A549 (cell line): Measurements from ENCODE around the gene FAM120A.

ENCODE experiments used
- CBX2 ChIP-seq: fragments of 200-600 bp; sonication (generic); IDR thresholded peaks from 2 replicates; pipeline ENCODE4 v1.6.1; 2016; ENCODE audit warnings: low read depth, mild to moderate bottlenecking, borderline replicate concordance
- HEYL ChIP-seq: fragments of 250-450 bp; sonication (Bioruptor Pico); IDR thresholded peaks from 2 replicates; pipeline ENCODE4 v1.8.0; 2021; ENCODE audit warnings: mild to moderate bottlenecking, moderate library complexity
- MYC ChIP-seq: IDR thresholded peaks from 2 replicates; pipeline ENCODE4 v1.6.1; 2012; ENCODE audit warnings: mild to moderate bottlenecking, inconsistent platforms, low read length, improper control_type of control experiment, borderline replicate concordance
- NPAS2 ChIP-seq: fragments of 250-450 bp; sonication (Bioruptor Pico); IDR thresholded peaks from 2 replicates; pipeline ENCODE4 v1.8.0; 2022; ENCODE audit warnings: mild to moderate bottlenecking, moderate library complexity, borderline replicate concordance
- RAD21 ChIP-seq, 2 experiments: fragments of >200 bp in 1 of 2; sonication (Bioruptor Twin) in 1 of 2; formaldehyde crosslinking in 1 of 2; IDR thresholded peaks in 1 of 2; conservative IDR thresholded peaks in 1 of 2; 2 replicates in 1 of 2; 3 replicates in 1 of 2; pipeline ENCODE4 v1.6.1; 2012 to 2018; ENCODE audit warnings: inconsistent platforms in 1 of 2
- RCOR1 ChIP-seq: fragments of 150-350 bp; IDR thresholded peaks from 2 replicates; pipeline ENCODE4 v1.6.1; 2014; ENCODE audit warnings: antibody characterized with exemption, low read length, low read depth
- SMC3 ChIP-seq: fragments of >200 bp; sonication (Bioruptor Twin); formaldehyde crosslinking; IDR thresholded peaks from 3 replicates; pipeline ENCODE4 v1.6.1; 2018; ENCODE audit warnings: inconsistent platforms
- TF ChIP-seq, protein P1 (sequence below): fragments of >200 bp; sonication (Bioruptor Twin); formaldehyde crosslinking; IDR thresholded peaks from 3 replicates; pipeline ENCODE4 v1.5.1; 2016

DNA sequence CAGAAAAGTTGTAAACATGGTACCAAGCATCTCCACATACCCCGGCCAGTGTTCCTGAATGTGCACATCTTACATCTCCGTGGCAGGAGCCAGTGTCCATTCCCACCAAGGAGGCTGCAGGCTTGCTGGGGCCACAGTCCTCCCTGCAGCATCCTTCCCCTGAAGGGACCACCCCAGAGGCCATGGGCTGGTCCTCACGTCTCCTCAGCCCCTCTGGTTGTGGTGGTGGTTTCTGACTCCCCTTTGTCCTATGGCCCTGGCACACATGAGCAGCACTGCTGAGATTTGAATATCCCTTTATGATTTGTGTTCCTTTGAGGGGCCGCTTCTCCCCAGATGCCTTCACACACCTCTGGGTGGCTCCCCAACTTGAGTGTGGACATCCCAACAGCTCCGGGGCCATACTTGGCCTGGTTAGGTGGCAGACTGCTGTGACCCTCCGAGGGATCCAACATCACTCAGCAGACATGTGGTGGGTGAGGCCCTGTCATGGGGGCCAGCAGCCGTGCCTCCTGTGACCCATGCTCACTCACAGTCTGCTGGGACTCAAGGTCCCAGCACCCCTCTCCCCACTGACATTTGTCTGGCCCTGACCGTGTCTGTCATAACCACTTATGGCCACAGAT is 139.2 kb downstream of the FAM120A start:
- TF ChIP-seq CBX2 (no peak), RAD21 (conservative IDR thresholded peaks at IDR 0.05 in 1 of 2, IDR thresholded peaks at IDR 0.05 in 1 of 2) (no peak), RCOR1 (no peak), SMC3 (no peak), NPAS2 (CRISPR knock-in tag) (no peak), MYC (no peak), HEYL (CRISPR knock-in tag) (no peak)
- TF ChIP-seq, protein P1, sequence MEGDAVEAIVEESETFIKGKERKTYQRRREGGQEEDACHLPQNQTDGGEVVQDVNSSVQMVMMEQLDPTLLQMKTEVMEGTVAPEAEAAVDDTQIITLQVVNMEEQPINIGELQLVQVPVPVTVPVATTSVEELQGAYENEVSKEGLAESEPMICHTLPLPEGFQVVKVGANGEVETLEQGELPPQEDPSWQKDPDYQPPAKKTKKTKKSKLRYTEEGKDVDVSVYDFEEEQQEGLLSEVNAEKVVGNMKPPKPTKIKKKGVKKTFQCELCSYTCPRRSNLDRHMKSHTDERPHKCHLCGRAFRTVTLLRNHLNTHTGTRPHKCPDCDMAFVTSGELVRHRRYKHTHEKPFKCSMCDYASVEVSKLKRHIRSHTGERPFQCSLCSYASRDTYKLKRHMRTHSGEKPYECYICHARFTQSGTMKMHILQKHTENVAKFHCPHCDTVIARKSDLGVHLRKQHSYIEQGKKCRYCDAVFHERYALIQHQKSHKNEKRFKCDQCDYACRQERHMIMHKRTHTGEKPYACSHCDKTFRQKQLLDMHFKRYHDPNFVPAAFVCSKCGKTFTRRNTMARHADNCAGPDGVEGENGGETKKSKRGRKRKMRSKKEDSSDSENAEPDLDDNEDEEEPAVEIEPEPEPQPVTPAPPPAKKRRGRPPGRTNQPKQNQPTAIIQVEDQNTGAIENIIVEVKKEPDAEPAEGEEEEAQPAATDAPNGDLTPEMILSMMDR = no peak
